Activated gamma-delta T cell treated with Interleukin-2 at 50 U/mL for 16 hours (primary cell): ENCODE results near the gene RNF212.
"Not testable (repeated sequence)": the region's sequence is repeated elsewhere in the genome, so short reads cannot be mapped to it uniquely, and the experiment has no call there.

Experiments used
- DNase-seq: peaks from one replicate; pipeline ENCODE4 v3.0.0-alpha.2; 2020

Gene RNF212

GRCh38 chr4:1113311-1114009 lies at the start of gene RNF212:
TSS of gene RNF212 (minus strand) at chr4:1113564. CDS start at chr4:1113464, 100 bp downstream.
- peak; percentile 13 for DNase-seq

DNA sequence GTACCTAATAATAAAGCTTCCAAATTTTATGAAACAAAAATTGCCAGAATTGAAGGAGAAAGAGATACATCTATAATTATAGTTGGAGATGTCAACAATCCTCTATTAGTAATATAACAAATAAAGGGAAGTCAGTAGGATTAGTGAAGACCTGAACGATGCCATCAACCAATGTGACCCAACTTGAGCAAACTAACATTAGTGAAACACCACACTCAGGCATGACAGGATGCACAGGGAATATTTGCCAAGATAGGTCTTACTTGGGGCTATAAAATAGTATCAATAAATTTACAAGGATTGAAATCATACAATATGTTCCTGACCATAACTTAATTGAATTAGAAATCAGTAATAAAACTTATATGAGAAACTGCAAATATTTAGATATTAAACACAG lies 47.0 kb upstream of the RNF212 start:
- DNase-seq = no peak

- no peak for DNase-seq
Measured at GRCh38 chr4:1156069-1156468, 42.7 kb upstream of the RNF212 start.

GRCh38 chr4:1155314-1155713 lies 42.0 kb upstream of the RNF212 start:
- no peak for DNase-seq

GRCh38 chr4:1154523-1155182 lies 41.3 kb upstream of the RNF212 start:
- no peak for DNase-seq

GRCh38 chr4:1154126-1154522 lies 40.8 kb upstream of the RNF212 start:
- no peak for DNase-seq

GRCh38 chr4:1153567-1154090 lies 40.3 kb upstream of the RNF212 start:
- DNase-seq = no peak

- no peak for DNase-seq
Measured at GRCh38 chr4:1152290-1152689, 38.9 kb upstream of the RNF212 start.

- no peak for DNase-seq
Measured at GRCh38 chr4:1151541-1151940, 38.2 kb upstream of the RNF212 start.

- DNase-seq = no peak
Measured at GRCh38 chr4:1150875-1151274, 37.5 kb upstream of the RNF212 start.

DNA sequence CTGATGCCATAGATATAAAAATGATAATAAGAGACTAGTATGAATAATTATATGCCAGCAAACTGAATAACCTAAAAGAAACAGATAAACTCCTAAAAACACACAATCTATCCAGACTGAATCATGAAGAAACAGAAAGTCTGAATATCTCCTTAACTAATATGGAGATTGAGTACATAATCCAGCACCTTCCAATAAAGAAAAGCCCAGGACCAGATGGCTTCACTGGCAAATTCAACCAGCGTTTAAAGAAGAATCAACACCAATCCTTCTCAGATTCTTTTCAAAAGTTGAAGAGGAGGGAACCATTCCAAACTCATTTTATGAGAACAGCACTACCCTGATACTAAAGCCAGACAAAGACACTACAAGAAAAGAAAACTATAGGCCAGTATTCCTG lies 26.5 kb upstream of the RNF212 start:
- DNase-seq = no peak

DNA sequence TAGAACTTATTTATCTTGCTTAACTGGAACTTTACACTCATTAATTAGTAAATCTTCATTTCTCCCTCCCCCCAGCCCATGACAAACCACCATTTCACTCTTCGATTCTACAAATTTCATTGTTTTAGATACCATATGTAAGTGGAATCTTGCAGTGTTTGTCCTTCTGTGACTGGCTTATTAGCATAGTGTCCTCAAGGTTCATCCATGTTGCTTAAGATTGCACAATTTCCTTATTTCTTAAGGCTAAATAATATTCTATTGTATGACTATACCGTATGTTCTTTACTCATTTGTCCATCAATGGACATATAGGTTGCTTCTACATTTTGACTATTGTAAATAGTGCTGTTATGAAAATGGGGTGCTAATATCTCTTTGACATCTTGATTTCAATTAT lies 24.5 kb upstream of the RNF212 start:
- no peak for DNase-seq

DNA sequence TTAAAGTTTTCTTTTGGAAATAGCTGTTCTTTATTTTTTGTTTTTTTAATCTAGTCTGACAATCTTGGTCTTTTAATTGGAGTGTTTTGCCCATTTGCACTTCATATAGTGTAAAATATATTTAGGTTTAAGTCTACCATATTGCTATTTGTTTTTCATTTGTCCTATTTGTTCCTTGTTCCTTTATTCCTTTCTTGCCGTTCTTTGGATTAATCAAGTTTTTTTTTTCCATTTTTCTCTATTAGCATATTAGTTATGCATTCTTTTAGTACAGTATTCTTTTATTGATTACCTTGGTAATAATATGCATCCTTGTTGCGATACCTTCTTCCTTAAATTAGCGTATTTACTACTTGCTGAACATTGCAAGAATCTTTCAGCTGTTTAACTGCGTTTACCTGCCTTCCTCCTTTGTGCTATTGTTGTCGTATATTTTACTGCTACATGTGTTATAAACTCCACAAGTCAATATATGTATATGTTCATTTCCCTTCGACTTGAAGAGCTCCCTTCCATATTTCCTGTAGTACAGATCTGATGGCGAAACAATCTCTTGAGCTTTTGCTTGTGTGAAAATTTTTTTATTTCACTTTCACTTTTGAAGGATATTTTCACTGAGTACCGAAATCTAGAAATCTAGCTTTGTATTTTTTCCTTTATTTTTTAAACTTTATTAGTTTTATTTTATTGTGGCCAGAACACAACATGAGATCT lies 23.9 kb upstream of the RNF212 start:
- DNase-seq = no peak

GRCh38 chr4:1136048-1136447 lies 22.7 kb upstream of the RNF212 start:
- DNase-seq = no peak

- no peak for DNase-seq
Measured at GRCh38 chr4:1133033-1133432, 19.7 kb upstream of the RNF212 start.

DNA sequence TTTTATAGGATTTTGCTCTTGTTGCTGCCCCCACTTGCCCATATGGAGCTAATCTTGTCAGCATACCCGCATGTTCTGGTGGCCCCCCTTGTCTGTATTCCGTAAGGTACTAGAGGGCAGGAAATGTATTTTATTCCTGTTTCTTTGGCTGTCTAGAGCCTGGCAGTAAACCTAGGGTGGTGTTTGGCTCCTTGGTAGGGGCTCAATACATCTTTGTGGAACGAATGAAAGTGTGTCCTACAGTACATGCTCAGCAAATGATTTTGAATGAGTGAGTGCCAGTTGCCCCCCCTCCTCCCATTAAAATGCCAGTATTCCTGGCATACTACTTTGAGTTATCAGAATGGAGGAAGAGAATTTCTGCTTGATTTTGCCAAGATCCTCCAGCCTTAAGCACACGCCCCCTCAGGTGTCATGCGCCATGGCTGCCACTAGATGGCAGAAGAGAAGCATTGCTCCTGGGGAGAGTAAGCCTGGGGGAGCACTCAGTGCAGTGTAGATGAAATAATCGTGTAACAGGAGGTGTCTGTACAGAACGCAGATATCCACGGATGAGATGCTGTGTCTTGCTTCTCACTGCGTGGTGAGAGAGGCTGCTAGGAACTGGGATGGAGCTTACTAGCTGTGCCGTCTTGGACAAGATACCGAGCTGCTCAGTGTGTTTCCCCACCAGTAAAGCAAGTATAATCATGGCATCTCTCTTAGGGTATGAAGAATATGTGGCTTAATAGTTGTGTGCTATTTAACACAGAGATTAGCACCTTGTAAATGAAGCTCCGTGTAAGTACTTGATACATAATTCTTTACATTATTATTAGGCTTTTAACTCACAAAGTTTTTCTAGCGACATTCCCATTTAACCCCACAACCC lies 17.2 kb upstream of the RNF212 start:
- DNase-seq = peak; percentile 76

GRCh38 chr4:1126506-1126905 lies 13.1 kb upstream of the RNF212 start:
- DNase-seq = no peak

DNA sequence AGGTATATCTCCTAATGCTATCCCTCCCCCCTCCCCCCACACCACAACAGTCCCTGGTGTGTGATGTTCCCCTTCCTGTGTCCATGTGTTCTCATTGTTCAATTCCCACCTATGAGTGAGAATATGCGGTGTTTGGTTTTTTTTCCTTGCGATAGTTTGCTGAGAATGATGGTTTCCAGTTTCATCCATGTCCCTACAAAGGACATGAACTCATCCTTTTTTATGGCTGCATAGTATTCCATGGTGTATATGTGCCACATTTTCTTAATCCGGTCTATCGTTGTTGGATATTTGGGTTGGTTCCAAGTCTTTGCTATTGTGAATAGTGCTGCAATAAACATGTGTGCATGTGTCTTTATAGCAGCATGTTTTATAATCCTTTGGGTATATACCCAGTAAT lies 12.1 kb upstream of the RNF212 start:
- not testable (repeated sequence) for DNase-seq

GRCh38 chr4:1124818-1125217 lies 11.5 kb upstream of the RNF212 start:
- no peak for DNase-seq

GRCh38 chr4:1122505-1122904 lies 9.1 kb upstream of the RNF212 start:
- DNase-seq = no peak

DNA sequence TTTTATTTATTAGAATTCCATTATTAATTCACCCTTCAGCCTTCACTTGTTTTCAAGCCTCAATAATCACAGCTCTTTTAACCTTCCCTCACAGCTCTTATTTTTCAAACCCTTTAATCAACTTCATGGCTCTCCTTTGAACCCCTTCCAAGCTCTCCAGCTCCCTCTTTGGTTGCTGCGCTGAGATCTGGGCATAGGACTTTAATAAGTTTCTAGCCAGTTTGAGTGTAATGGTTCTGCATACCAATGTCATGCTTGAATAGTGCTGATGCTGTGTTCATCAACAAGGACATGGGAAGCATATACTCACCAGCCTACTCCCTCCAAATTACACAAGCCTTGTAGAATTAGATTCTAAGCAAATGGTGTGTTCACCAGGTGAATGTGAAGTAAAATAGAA lies 3.5 kb upstream of the RNF212 start:
- DNase-seq = no peak

- no peak for DNase-seq
Measured at GRCh38 chr4:1115528-1116293, 2.3 kb upstream of the RNF212 start.
